ENCODE data around the gene MUC5AC.

The MUC5AC gene

GRCh38 chr11:1120532-1121330, 37.0 kb upstream of the MUC5AC start:
- in situ Hi-C loops (cut with MboI; ENCODE audit: low sequenced_read_pairs), result no loop called here

- in situ Hi-C loops (cut with MboI; ENCODE audit: low sequenced_read_pairs), result no loop called here
Observed at GRCh38 chr11:1121331-1121812, 36.4 kb upstream of the MUC5AC start.

GRCh38 chr11:1121813-1122663, 35.7 kb upstream of the MUC5AC start:
- in situ Hi-C loops (cut with MboI; ENCODE audit: low sequenced_read_pairs), result no loop called here

GRCh38 chr11:1122664-1123002, 35.1 kb upstream of the MUC5AC start:
- in situ Hi-C loops (cut with MboI; ENCODE audit: low sequenced_read_pairs), result no loop called here

- in situ Hi-C loops (cut with MboI; ENCODE audit: low sequenced_read_pairs), result no loop called here
Observed at GRCh38 chr11:1123970-1124369, 33.8 kb upstream of the MUC5AC start.

GRCh38 chr11:1125803-1126202, 31.9 kb upstream of the MUC5AC start:
- in situ Hi-C loops (cut with MboI; ENCODE audit: low sequenced_read_pairs), result no loop called here

- in situ Hi-C loops (cut with MboI; ENCODE audit: low sequenced_read_pairs), result no loop called here
Observed at GRCh38 chr11:1126491-1126926, 31.2 kb upstream of the MUC5AC start.

GRCh38 chr11:1126935-1127663, 30.7 kb upstream of the MUC5AC start:
- in situ Hi-C loops (cut with MboI; ENCODE audit: low sequenced_read_pairs), result no loop called here

GRCh38 chr11:1127664-1128162, 30.0 kb upstream of the MUC5AC start:
- in situ Hi-C loops (cut with MboI; ENCODE audit: low sequenced_read_pairs), result no loop called here

GRCh38 chr11:1128311-1129142, 29.2 kb upstream of the MUC5AC start:
- in situ Hi-C loops (cut with MboI; ENCODE audit: low sequenced_read_pairs), result no loop called here

GRCh38 chr11:1129143-1129610, 28.6 kb upstream of the MUC5AC start:
- in situ Hi-C loops (cut with MboI; ENCODE audit: low sequenced_read_pairs), result no loop called here

- in situ Hi-C loops (cut with MboI; ENCODE audit: low sequenced_read_pairs), result no loop called here
Observed at GRCh38 chr11:1129611-1130160, 28.1 kb upstream of the MUC5AC start.

GRCh38 chr11:1130276-1131032, 27.3 kb upstream of the MUC5AC start:
- in situ Hi-C loops (cut with MboI; ENCODE audit: low sequenced_read_pairs), result no loop called here

- in situ Hi-C loops (cut with MboI; ENCODE audit: low sequenced_read_pairs), result no loop called here
Observed at GRCh38 chr11:1131033-1131911, 26.5 kb upstream of the MUC5AC start.

GRCh38 chr11:1134848-1135445, 22.8 kb upstream of the MUC5AC start:
- in situ Hi-C loops (cut with MboI; ENCODE audit: low sequenced_read_pairs), result no loop called here

GRCh38 chr11:1138097-1138496, 19.7 kb upstream of the MUC5AC start:
- in situ Hi-C loops (cut with MboI; ENCODE audit: low sequenced_read_pairs), result no loop called here

GRCh38 chr11:1139441-1140083, 18.2 kb upstream of the MUC5AC start:
- in situ Hi-C loops (cut with MboI; ENCODE audit: low sequenced_read_pairs), result no loop called here

Measured in HL-60/S4 treated with phorbol 12-myristate 13-acetate at 8.2 ng/mL for 4 days and 3 days (cell line).